ENCODE results near the gene AQR. TPM values are rescaled to one million over a fixed set of nuclear protein-coding genes. Genes with fewer than 3 reads are reported as not detected.
A peak's percentile ranks its signal among the peaks of the same experiment; 100 is the strongest.

AQR gene
- total and polyA plus RNA-seq, 4 experiments from 2014 or later: 12.9 to 47.6 (median 29.4) TPM

DNA sequence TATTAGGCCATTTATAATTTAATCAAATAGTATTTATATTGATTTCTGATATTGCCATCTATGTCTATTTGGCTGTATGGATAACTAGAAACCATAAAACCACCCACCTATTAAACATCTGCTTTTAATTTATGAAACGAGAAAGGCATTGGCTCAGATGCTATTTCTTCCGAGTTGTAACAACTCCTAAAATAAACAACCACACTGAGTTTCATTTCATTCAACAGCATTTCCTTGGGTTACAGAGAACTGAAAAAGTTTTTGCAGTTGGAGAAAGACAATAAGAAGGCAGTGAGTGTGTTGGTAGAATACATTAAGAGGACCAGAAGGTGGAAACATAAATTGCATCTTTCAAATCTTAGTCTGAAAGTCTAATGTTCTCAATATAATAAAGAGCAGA, 79.1 kb downstream of the AQR start:
- POLR2A ChIA-PET (ENCODE audit: partially characterized antibody): no interaction called here
- H3K36me3 Mint-ChIP-seq: peaks cover 74% of the 10 kb centered on the region in 2 donors
- H3K9me3 ChIP-seq (ENCODE audit: control insufficient read depth in 1 of 2, low read length in 2 of 2): peaks cover 0 to 11% of the 10 kb centered on the region in 2 donors
- peaks cover 47% of the 10 kb centered on the region for H3K36me3 ChIP-seq (ENCODE audit: insufficient read depth, low read length)
- H3K27ac Mint-ChIP-seq: no peak overlapping the region
- peaks cover 0 to 5% (median under 1%) of the 10 kb centered on the region in 4 donors for H3K4me1 Mint-ChIP-seq
- H3K4me1 ChIP-seq (ENCODE audit: insufficient read depth, low read length): no peaks in the 10 kb centered on the region
- peaks cover 0 to 24% (median 21%) of the 10 kb centered on the region in 8 donors for H3K9me3 Mint-ChIP-seq
- H3K27me3 ChIP-seq (ENCODE audit: insufficient read depth, low read length): no peaks in the 10 kb centered on the region
- CTCF ChIA-PET (ENCODE audit: partially characterized antibody): no interaction called here
- intact Hi-C loops (cut with micrococcal nuclease): no loop called here
- H3K4me3 Mint-ChIP-seq: no peak overlapping the region
- DNase-seq: no peak
- no peak overlapping the region for H3K4me3 ChIP-seq (ENCODE audit: low read length in 2 of 2)
- H3K27me3 Mint-ChIP-seq: no peaks in the 10 kb centered on the region
- H3K27ac ChIP-seq (ENCODE audit: low read depth, low read length): no peak overlapping the region

DNA sequence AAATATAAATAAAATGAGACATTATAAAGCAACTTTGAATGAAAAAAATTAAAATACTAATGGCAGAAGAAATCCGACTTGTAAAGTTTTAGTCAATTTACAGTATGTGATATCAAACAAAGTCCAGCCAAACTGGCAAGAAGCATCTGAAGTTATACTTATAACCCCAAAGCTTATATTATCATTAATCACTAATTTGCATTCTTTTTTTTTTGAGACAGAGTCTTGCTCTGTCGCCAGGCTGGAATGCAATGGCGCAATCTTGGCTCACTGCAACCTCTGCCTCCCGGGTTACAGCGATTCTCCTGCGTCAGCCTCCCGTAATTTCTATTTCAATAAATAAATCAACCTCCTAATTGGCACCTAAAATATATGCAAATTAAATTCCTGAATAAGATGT, 80.1 kb downstream of the AQR start:
- Histone ChIP-seq H3K27me3 (ENCODE audit: insufficient read depth, low read length) (no peaks in the 10 kb centered on the region), H3K4me1 (ENCODE audit: insufficient read depth, low read length) (no peaks in the 10 kb centered on the region), H3K4me3 (ENCODE audit: low read length in 2 of 2) (no peak overlapping the region), H3K36me3 (ENCODE audit: insufficient read depth, low read length) (peaks cover 52% of the 10 kb centered on the region), H3K9me3 (ENCODE audit: control insufficient read depth in 1 of 2, low read length in 2 of 2) (peaks cover 0 to 11% of the 10 kb centered on the region in 2 donors), H3K27ac (ENCODE audit: low read depth, low read length) (no peak overlapping the region)
- H3K27ac Mint-ChIP-seq: no peak overlapping the region
- no peak overlapping the region for H3K4me3 Mint-ChIP-seq
- CTCF ChIA-PET (ENCODE audit: partially characterized antibody): no interaction called here
- H3K36me3 Mint-ChIP-seq: peaks cover 73 to 77% of the 10 kb centered on the region in 2 donors
- H3K9me3 Mint-ChIP-seq: peaks cover 0 to 22% (median 21%) of the 10 kb centered on the region in 8 donors
- DNase-seq: no peak
- intact Hi-C loops (cut with micrococcal nuclease): no loop called here
- H3K4me1 Mint-ChIP-seq: peaks cover 0 to 4% (median under 1%) of the 10 kb centered on the region in 4 donors
- H3K27me3 Mint-ChIP-seq: no peaks in the 10 kb centered on the region
- POLR2A ChIA-PET (ENCODE audit: partially characterized antibody): no interaction called here

DNA sequence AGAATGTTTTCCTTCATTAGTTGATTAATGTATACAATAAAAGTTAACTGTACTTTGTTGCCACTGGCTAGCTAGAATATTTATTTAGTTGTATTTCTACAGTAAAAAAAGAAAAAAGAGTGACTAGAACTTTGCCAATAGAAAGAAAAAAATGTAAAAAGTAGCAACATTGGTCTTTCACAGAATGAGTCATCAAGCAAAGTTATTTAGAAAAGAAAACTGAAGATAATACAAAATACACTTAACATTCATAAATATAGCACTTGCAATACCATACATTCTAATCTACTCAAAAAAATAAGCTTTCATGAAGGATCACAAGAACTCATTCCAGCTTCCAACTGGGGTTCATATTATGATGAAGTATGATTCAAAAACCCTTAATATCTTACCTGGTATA, 83.4 kb downstream of the AQR start:
- no peaks in the 10 kb centered on the region for H3K27me3 ChIP-seq (ENCODE audit: insufficient read depth, low read length)
- Mint-ChIP-seq H3K27ac (peak overlapping the region in 1 of 7 donors; percentile 46), H3K4me1 (peaks cover 0 to 2% (median under 1%) of the 10 kb centered on the region in 4 donors), H3K4me3 (no peak overlapping the region), H3K27me3 (no peaks in the 10 kb centered on the region), H3K9me3 (no peaks in the 10 kb centered on the region), H3K36me3 (peaks cover 64 to 74% of the 10 kb centered on the region in 2 donors)
- CTCF ChIA-PET (ENCODE audit: partially characterized antibody): no interaction called here
- H3K9me3 ChIP-seq (ENCODE audit: control insufficient read depth in 1 of 2, low read length in 2 of 2): no peaks in the 10 kb centered on the region
- H3K4me1 ChIP-seq (ENCODE audit: insufficient read depth, low read length): no peaks in the 10 kb centered on the region
- peaks cover 41% of the 10 kb centered on the region for H3K36me3 ChIP-seq (ENCODE audit: insufficient read depth, low read length)
- intact Hi-C loops (cut with micrococcal nuclease): no loop called here
- DNase-seq: no peak
- no peak overlapping the region for H3K4me3 ChIP-seq (ENCODE audit: low read length in 2 of 2)
- H3K27ac ChIP-seq (ENCODE audit: low read depth, low read length): no peak overlapping the region
- POLR2A ChIA-PET (ENCODE audit: partially characterized antibody): no interaction called here

DNA sequence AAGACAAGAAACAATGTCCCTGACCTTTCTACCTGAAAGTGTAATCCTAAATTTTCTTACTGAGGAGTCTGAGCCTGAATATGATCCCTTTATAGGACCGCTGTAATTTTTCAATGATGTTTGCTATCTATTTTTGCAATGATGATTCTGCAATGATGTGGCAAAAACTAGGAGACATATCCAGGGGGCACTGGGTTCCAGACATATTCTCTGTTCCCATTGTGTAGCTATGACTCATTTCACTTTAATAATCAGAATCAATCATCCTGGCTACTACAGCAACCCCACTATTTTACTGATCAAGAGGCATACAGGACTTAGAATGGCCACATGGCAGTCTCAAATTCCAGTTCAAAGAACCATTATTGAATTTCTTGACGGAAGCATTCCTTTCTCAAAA, 85.9 kb downstream of the AQR start:
- H3K36me3 Mint-ChIP-seq: peaks cover 61 to 78% of the 10 kb centered on the region in 2 donors

DNA sequence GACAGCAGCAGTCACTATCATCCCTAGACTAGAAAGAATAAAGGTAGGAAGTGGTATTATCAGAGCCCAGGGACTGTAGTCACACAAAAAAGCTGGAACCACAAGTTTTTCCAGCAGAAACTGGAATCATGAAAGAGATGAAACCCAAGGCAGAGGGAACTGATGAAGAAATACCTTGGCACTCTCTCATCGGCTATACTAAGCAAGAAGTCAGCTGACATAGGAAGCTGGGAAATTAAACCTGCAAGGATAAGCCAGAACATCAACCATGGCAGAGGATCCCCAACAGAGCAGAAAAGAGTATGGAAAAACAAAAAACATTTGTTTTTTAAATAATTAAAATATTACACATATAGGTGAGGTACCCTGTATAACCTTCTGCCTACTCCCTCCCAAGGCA, 86.5 kb downstream of the AQR start:
- no peak for DNase-seq
- Mint-ChIP-seq H3K27me3 (no peaks in the 10 kb centered on the region), H3K9me3 (peaks cover 0 to 3% (median 0%) of the 10 kb centered on the region in 8 donors), H3K4me1 (peaks cover 0 to 2% (median under 1%) of the 10 kb centered on the region in 4 donors), H3K4me3 (no peak overlapping the region), H3K36me3 (peaks cover 65 to 82% of the 10 kb centered on the region in 2 donors), H3K27ac (peak overlapping the region in 3 of 7 donors; percentile 23 to 59 (median 52))
- H3K9me3 ChIP-seq (ENCODE audit: control insufficient read depth in 1 of 2, low read length in 2 of 2): no peaks in the 10 kb centered on the region
- ChIA-PET POLR2A (ENCODE audit: partially characterized antibody) (no interaction called here), CTCF (ENCODE audit: partially characterized antibody) (no interaction called here)
- H3K4me3 ChIP-seq (ENCODE audit: low read length in 2 of 2): no peak overlapping the region
- no peaks in the 10 kb centered on the region for H3K27me3 ChIP-seq (ENCODE audit: insufficient read depth, low read length)
- H3K4me1 ChIP-seq (ENCODE audit: insufficient read depth, low read length): no peaks in the 10 kb centered on the region
- intact Hi-C loops (cut with micrococcal nuclease): no loop called here
- H3K27ac ChIP-seq (ENCODE audit: low read depth, low read length): no peak overlapping the region
- H3K36me3 ChIP-seq (ENCODE audit: insufficient read depth, low read length): peaks cover 32% of the 10 kb centered on the region

More for the DNA sequence above, 85.9 kb downstream of the AQR start:
- Mint-ChIP-seq H3K4me1 (peaks cover 0 to 2% (median under 1%) of the 10 kb centered on the region in 4 donors), H3K27me3 (no peaks in the 10 kb centered on the region), H3K27ac (peak overlapping the region in 2 of 7 donors; percentile 23 to 48), H3K9me3 (peaks cover 0 to 3% (median 0%) of the 10 kb centered on the region in 8 donors), H3K4me3 (no peak overlapping the region)
- intact Hi-C loops (cut with micrococcal nuclease): no loop called here
- H3K27ac ChIP-seq (ENCODE audit: low read depth, low read length): no peak overlapping the region
- H3K9me3 ChIP-seq (ENCODE audit: control insufficient read depth in 1 of 2, low read length in 2 of 2): no peaks in the 10 kb centered on the region
- no peak for DNase-seq
- CTCF ChIA-PET (ENCODE audit: partially characterized antibody): no interaction called here
- POLR2A ChIA-PET (ENCODE audit: partially characterized antibody): no interaction called here
- no peaks in the 10 kb centered on the region for H3K4me1 ChIP-seq (ENCODE audit: insufficient read depth, low read length)
- H3K36me3 ChIP-seq (ENCODE audit: insufficient read depth, low read length): peaks cover 32% of the 10 kb centered on the region
- H3K4me3 ChIP-seq (ENCODE audit: low read length in 2 of 2): no peak overlapping the region
- H3K27me3 ChIP-seq (ENCODE audit: insufficient read depth, low read length): no peaks in the 10 kb centered on the region

DNA sequence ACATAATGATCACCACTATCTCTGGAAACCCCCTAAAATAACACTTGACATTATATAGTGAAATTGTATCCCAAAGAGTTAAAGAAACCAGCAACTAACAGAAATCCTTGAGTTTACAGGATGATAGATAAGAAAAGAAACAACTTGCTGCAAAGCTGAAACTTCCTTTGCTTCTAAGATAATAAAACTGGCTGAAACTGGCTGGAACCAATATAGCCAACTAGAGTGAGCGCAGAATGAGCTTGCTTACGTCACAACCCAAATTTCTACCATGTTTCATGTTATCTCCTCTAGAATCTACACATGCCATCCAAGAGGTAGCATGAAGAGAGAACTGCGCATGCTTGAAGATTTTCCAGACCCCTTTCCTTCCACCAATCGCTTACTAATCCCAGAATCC, 90.4 kb downstream of the AQR start:
- intact Hi-C loops (cut with micrococcal nuclease): no loop called here
- Histone ChIP-seq H3K9me3 (ENCODE audit: control insufficient read depth in 1 of 2, low read length in 2 of 2) (no peaks in the 10 kb centered on the region), H3K4me1 (ENCODE audit: insufficient read depth, low read length) (no peaks in the 10 kb centered on the region), H3K27ac (ENCODE audit: low read depth, low read length) (no peak overlapping the region), H3K4me3 (ENCODE audit: low read length in 2 of 2) (no peak overlapping the region), H3K36me3 (ENCODE audit: insufficient read depth, low read length) (peaks cover 21% of the 10 kb centered on the region), H3K27me3 (ENCODE audit: insufficient read depth, low read length) (no peaks in the 10 kb centered on the region)
- H3K4me1 Mint-ChIP-seq: peaks cover 0 to 3% (median 1%) of the 10 kb centered on the region in 4 donors
- H3K36me3 Mint-ChIP-seq: peaks cover 69 to 81% of the 10 kb centered on the region in 2 donors
- no peak overlapping the region for H3K27ac Mint-ChIP-seq
- no peak for DNase-seq
- H3K9me3 Mint-ChIP-seq: peaks cover 0 to 3% (median 0%) of the 10 kb centered on the region in 8 donors
- no peaks in the 10 kb centered on the region for H3K27me3 Mint-ChIP-seq
- POLR2A ChIA-PET (ENCODE audit: partially characterized antibody): no interaction called here
- CTCF ChIA-PET (ENCODE audit: partially characterized antibody): no interaction called here
- no peak overlapping the region for H3K4me3 Mint-ChIP-seq

DNA sequence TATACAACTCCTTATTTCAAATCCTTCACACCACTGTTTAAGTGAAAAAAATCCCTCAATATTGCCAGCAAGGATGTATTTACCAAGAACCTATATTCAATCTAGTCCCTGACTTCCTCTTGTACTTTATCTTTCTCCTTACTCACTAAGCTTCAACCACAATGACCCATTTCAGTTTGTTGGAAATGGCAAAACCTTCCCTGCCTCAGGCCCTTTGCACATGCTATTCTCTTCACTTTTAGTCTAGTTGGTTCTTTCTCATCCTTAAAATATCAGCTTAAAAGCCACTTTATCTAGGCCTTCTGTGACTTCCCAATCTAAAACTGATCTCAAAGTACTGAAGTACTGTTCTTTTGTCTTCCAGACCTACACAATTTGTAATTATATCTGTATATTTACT, 92.9 kb downstream of the AQR start:
- peaks cover 0 to 3% (median 0%) of the 10 kb centered on the region in 8 donors for H3K9me3 Mint-ChIP-seq
- Histone ChIP-seq H3K4me3 (ENCODE audit: low read length in 2 of 2) (no peak overlapping the region), H3K27ac (ENCODE audit: low read depth, low read length) (no peak overlapping the region), H3K4me1 (ENCODE audit: insufficient read depth, low read length) (no peaks in the 10 kb centered on the region), H3K36me3 (ENCODE audit: insufficient read depth, low read length) (peaks cover 22% of the 10 kb centered on the region), H3K9me3 (ENCODE audit: control insufficient read depth in 1 of 2, low read length in 2 of 2) (no peaks in the 10 kb centered on the region), H3K27me3 (ENCODE audit: insufficient read depth, low read length) (no peaks in the 10 kb centered on the region)
- no peak overlapping the region for H3K4me3 Mint-ChIP-seq
- peak overlapping the region in 2 of 7 donors; percentile 4 to 39 for H3K27ac Mint-ChIP-seq
- no peak for DNase-seq
- POLR2A ChIA-PET (ENCODE audit: partially characterized antibody): no interaction called here
- H3K36me3 Mint-ChIP-seq: peaks cover 69 to 85% of the 10 kb centered on the region in 2 donors
- CTCF ChIA-PET (ENCODE audit: partially characterized antibody): no interaction called here
- no peaks in the 10 kb centered on the region for H3K27me3 Mint-ChIP-seq
- peaks cover 0 to 5% (median 1%) of the 10 kb centered on the region in 4 donors for H3K4me1 Mint-ChIP-seq
- intact Hi-C loops (cut with micrococcal nuclease): no loop called here

All from CD4-positive, alpha-beta memory T cell (primary cell).